ENCODE results near the gene PRKAR2A. TPM values are rescaled to one million over a fixed set of nuclear protein-coding genes. Genes with fewer than 3 reads are reported as not detected.
A peak's percentile ranks its signal among the peaks of the same experiment; 100 is the strongest.

Gene PRKAR2A
- total and polyA plus RNA-seq, 9 of the 15 experiments (the other 6 are each of a cell fraction or from before 2014, with no cell fraction given) = 15.9 to 84.5 (median 37.6) TPM

DNA sequence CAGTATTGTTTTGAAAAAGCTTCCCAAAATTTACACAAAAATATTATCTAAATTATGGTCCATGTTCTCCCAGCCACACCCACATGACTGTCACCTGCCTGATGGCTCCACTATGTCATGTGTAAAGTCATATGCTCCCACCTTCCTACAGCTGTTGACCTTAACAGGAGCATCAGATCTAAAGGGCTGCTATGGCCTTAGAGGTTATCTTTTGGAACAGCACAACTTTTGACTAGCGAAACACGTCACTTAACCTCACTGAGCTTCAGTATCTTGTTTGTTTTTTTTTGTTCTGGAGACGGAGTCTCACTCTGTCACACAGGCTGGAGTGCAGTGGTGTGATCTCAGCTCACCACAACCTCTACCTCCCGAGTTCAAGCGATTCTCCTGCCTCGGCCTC, 64.4 kb downstream of the PRKAR2A start (continued):
- TF ChIP-seq, protein P1, sequence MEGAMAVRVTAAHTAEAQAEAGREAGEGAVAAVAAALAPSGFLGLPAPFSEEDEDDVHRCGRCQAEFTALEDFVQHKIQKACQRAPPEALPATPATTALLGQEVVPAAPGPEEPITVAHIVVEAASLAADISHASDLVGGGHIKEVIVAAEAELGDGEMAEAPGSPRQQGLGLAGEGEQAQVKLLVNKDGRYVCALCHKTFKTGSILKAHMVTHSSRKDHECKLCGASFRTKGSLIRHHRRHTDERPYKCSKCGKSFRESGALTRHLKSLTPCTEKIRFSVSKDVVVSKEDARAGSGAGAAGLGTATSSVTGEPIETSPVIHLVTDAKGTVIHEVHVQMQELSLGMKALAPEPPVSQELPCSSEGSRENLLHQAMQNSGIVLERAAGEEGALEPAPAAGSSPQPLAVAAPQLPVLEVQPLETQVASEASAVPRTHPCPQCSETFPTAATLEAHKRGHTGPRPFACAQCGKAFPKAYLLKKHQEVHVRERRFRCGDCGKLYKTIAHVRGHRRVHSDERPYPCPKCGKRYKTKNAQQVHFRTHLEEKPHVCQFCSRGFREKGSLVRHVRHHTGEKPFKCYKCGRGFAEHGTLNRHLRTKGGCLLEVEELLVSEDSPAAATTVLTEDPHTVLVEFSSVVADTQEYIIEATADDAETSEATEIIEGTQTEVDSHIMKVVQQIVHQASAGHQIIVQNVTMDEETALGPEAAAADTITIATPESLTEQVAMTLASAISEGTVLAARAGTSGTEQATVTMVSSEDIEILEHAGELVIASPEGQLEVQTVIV (CRISPR knock-in tag; IDR thresholded peaks at IDR 0.05; ENCODE audit: borderline replicate concordance) = no peak
- no peak for TF ChIP-seq ILF3 (IDR thresholded peaks at IDR 0.05; ENCODE audit: borderline replicate concordance)
- TF ChIP-seq, protein P2, sequence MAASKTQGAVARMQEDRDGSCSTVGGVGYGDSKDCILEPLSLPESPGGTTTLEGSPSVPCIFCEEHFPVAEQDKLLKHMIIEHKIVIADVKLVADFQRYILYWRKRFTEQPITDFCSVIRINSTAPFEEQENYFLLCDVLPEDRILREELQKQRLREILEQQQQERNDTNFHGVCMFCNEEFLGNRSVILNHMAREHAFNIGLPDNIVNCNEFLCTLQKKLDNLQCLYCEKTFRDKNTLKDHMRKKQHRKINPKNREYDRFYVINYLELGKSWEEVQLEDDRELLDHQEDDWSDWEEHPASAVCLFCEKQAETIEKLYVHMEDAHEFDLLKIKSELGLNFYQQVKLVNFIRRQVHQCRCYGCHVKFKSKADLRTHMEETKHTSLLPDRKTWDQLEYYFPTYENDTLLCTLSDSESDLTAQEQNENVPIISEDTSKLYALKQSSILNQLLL (CRISPR knock-in tag; IDR thresholded peaks at IDR 0.05; ENCODE audit: borderline replicate concordance) = no peak
- no peak for TF ChIP-seq ATF1 (CRISPR knock-in tag; IDR thresholded peaks at IDR 0.05)
- peak; percentile 56 for TF ChIP-seq ATF1 (tag; IDR thresholded peaks at IDR 0.05)
- TF ChIP-seq SP1 (CRISPR knock-in tag; IDR thresholded peaks at IDR 0.05) = 0 out of 2 replicates have a peak, but pooled peaks have one; percentile 30
- no peak for TF ChIP-seq FOS (IDR thresholded peaks at IDR 0.05; ENCODE audit: extremely low read depth, insufficient read length)
- TF ChIP-seq, protein P3, sequence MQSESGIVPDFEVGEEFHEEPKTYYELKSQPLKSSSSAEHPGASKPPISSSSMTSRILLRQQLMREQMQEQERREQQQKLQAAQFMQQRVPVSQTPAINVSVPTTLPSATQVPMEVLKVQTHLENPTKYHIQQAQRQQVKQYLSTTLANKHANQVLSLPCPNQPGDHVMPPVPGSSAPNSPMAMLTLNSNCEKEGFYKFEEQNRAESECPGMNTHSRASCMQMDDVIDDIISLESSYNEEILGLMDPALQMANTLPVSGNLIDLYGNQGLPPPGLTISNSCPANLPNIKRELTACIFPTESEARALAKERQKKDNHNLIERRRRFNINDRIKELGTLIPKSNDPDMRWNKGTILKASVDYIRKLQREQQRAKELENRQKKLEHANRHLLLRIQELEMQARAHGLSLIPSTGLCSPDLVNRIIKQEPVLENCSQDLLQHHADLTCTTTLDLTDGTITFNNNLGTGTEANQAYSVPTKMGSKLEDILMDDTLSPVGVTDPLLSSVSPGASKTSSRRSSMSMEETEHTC (IDR thresholded peaks at IDR 0.05) = 0 out of 2 replicates have a peak, but pooled peaks have one; percentile 11
- peak; percentile 68; the same call in 1 of the 2 replicates for TF ChIP-seq NR2C1 (IDR thresholded peaks at IDR 0.05)
- TF ChIP-seq NR2C1 (tag; IDR thresholded peaks at IDR 0.05) = peak; percentile 66
- no peak for TF ChIP-seq ZNF586 (CRISPR knock-in tag; conservative IDR thresholded peaks at IDR 0.05)
- TF ChIP-seq, protein P4, sequence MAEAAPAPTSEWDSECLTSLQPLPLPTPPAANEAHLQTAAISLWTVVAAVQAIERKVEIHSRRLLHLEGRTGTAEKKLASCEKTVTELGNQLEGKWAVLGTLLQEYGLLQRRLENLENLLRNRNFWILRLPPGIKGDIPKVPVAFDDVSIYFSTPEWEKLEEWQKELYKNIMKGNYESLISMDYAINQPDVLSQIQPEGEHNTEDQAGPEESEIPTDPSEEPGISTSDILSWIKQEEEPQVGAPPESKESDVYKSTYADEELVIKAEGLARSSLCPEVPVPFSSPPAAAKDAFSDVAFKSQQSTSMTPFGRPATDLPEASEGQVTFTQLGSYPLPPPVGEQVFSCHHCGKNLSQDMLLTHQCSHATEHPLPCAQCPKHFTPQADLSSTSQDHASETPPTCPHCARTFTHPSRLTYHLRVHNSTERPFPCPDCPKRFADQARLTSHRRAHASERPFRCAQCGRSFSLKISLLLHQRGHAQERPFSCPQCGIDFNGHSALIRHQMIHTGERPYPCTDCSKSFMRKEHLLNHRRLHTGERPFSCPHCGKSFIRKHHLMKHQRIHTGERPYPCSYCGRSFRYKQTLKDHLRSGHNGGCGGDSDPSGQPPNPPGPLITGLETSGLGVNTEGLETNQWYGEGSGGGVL (CRISPR knock-in tag; IDR thresholded peaks at IDR 0.05) = no peak
- TF ChIP-seq MCM2 (IDR thresholded peaks at IDR 0.05; ENCODE audit: low read depth) = no peak
- peak; percentile 74 for TF ChIP-seq CBFA2T2 (conservative IDR thresholded peaks at IDR 0.05)
- no peak for TF ChIP-seq LEF1 (IDR thresholded peaks at IDR 0.05)
- no peak for TF ChIP-seq PCBP2 (IDR thresholded peaks at IDR 0.05; ENCODE audit: low read depth, low read length, poor library complexity, severe bottlenecking)
- TF ChIP-seq ZNF24 (IDR thresholded peaks at IDR 0.05) = no peak
- no peak for TF ChIP-seq STAT5B (CRISPR knock-in tag; IDR thresholded peaks at IDR 0.05)
- TF ChIP-seq, protein P5, sequence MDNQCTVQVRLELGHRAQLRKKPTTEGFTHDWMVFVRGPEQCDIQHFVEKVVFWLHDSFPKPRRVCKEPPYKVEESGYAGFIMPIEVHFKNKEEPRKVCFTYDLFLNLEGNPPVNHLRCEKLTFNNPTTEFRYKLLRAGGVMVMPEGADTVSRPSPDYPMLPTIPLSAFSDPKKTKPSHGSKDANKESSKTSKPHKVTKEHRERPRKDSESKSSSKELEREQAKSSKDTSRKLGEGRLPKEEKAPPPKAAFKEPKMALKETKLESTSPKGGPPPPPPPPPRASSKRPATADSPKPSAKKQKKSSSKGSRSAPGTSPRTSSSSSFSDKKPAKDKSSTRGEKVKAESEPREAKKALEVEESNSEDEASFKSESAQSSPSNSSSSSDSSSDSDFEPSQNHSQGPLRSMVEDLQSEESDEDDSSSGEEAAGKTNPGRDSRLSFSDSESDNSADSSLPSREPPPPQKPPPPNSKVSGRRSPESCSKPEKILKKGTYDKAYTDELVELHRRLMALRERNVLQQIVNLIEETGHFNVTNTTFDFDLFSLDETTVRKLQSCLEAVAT (IDR thresholded peaks at IDR 0.05) = no peak
- no peak for TF ChIP-seq KLF10 (CRISPR knock-in tag; IDR thresholded peaks at IDR 0.05)
- TF ChIP-seq E2F3 (CRISPR knock-in tag; IDR thresholded peaks at IDR 0.05) = no peak
- no peak for TF ChIP-seq SRSF3 (IDR thresholded peaks at IDR 0.05; ENCODE audit: insufficient read depth, low read length)
- no peak for TF ChIP-seq NR2F6 (CRISPR knock-in tag; IDR thresholded peaks at IDR 0.05)
- TF ChIP-seq BHLHE40 (IDR thresholded peaks at IDR 0.05; ENCODE audit: low read length) = peak; percentile 42; the same call in 1 of the 2 replicates

Data from K562 (cell line).